K562 (cell line): ENCODE data around the gene DBX1. TPM values are rescaled to one million over a fixed set of nuclear protein-coding genes. Genes with fewer than 3 reads are reported as not detected.

ENCODE experiments used
- BRD9 ChIP-seq: fragments of 450-650 bp; IDR thresholded peaks from 2 replicates; pipeline ENCODE4 v1.6.1; 2018; ENCODE audit warnings: low read depth; ENCODE audit not compliant: partially characterized antibody
- CBFB ChIP-seq: sonication (generic); formaldehyde crosslinking; IDR thresholded peaks from 2 replicates; pipeline ENCODE4 v1.4.0; 2020; ENCODE audit warnings: mild to moderate bottlenecking, missing genetic modification reagents
- CREBBP ChIP-seq: IDR thresholded peaks from one replicate; pipeline ENCODE4 v1.6.1; 2012; ENCODE audit warnings: low read depth, mild to moderate bottlenecking, control low read depth, inconsistent platforms, low read length
- E2F3 ChIP-seq: fragments of 250-450 bp; sonication (Bioruptor Pico); IDR thresholded peaks from 2 replicates; pipeline ENCODE4 v1.4.0; 2020; ENCODE audit warnings: mild to moderate bottlenecking
- ELF4 ChIP-seq: fragments of 450-650 bp; formaldehyde crosslinking; IDR thresholded peaks from 2 replicates; pipeline ENCODE4 v1.4.0; 2022; ENCODE audit warnings: missing genetic modification characterization
- HDAC1 ChIP-seq, 2 experiments: fragments of 450-650 bp; IDR thresholded peaks; 2 replicates each; pipeline ENCODE4 v1.6.1; 2016 to 2017; ENCODE audit warnings: inconsistent platforms in 1 of 2, mild to moderate bottlenecking in 1 of 2, moderate library complexity in 1 of 2
- KAT7 ChIP-seq: sonication (generic); formaldehyde crosslinking; IDR thresholded peaks from 2 replicates; pipeline ENCODE4 v1.8.0; 2022; ENCODE audit warnings: missing genetic modification reagents, mild to moderate bottlenecking, borderline replicate concordance
- RNF2 ChIP-seq: sonication (generic); IDR thresholded peaks from 2 replicates; pipeline ENCODE4 v1.6.1; 2016
- SAFB2 ChIP-seq: fragments of 200-400 bp; formaldehyde crosslinking; IDR thresholded peaks from 2 replicates; pipeline ENCODE4 v1.6.1; 2018; ENCODE audit warnings: borderline replicate concordance, low read length, low read depth, moderate library complexity; ENCODE audit not compliant: severe bottlenecking
- TAF1 ChIP-seq: IDR thresholded peaks from 2 replicates; pipeline ENCODE4 v1.6.1; 2011; ENCODE audit warnings: mild to moderate bottlenecking, low read length, moderate library complexity; ENCODE audit not compliant: insufficient read depth, control insufficient read depth, severe bottlenecking; ENCODE audit errors: extremely low read depth
- ZC3H4 ChIP-seq: sonication (generic); formaldehyde crosslinking; IDR thresholded peaks from 2 replicates; pipeline ENCODE4 v1.9.0; 2021; ENCODE audit warnings: missing genetic modification reagents, borderline replicate concordance
- ZEB2 ChIP-seq: fragments of 450-650 bp; IDR thresholded peaks from 2 replicates; pipeline ENCODE4 v1.6.1; 2016
- ZNF121 ChIP-seq: sonication (generic); formaldehyde crosslinking; conservative IDR thresholded peaks from 2 replicates; pipeline ENCODE4 v1.8.0; 2022; ENCODE audit warnings: missing genetic modification reagents
- ZNF239 ChIP-seq: fragments of 250-450 bp; sonication (Bioruptor Pico); IDR thresholded peaks from 2 replicates; pipeline ENCODE4 v1.4.0; 2020; ENCODE audit warnings: mild to moderate bottlenecking
- ZNF282 ChIP-seq: sonication (generic); formaldehyde crosslinking; IDR thresholded peaks from 2 replicates; pipeline ENCODE4 v1.8.1; 2023; ENCODE audit warnings: missing genetic modification reagents
- ZNF589 ChIP-seq: fragments of 200-800 bp; sonication (Bioruptor generic); IDR thresholded peaks from 2 replicates; pipeline ENCODE4 v1.6.1; 2016; ENCODE audit warnings: low read depth, missing genetic modification characterization, missing compliant biosample characterization
- polyA plus RNA-seq, 8 experiments: library from polyadenylated mRNA; depleted of rRNA in 4 of 8; stranded (reverse) in 5 of 8; unstranded in 3 of 8; fragments of >200 nt; fragmentation: Nextera tagmentation in 2 of 8; fragmentation: Illumina TruSeq in 1 of 8; extraction: Ambion mirVana in 2 of 8; extraction: Trizol in 1 of 8; gene quantifications; 2 replicates each; pipeline versions ENCODE4 v1.2.1 to v1.2.3, GENCODE V29; 2011 to 2014; ENCODE audit warnings: inconsistent platforms in 1 of 8, missing spikeins in 1 of 8
- total RNA-seq, 7 experiments: library from RNA; depleted of rRNA in 6 of 7; stranded (reverse); fragments of >200 nt in 6 of 7; fragmentation: Illumina TruSeq in 2 of 7; extraction: Trizol in 2 of 7; gene quantifications; 2 replicates each; pipeline versions ENCODE4 v1.2.1 to v1.2.3, GENCODE V29; 2011 to 2021; ENCODE audit warnings: low replicate concordance in 1 of 7
- TF ChIP-seq, protein P1 (sequence below): fragments of 150-350 bp; conservative IDR thresholded peaks from 2 replicates; pipeline ENCODE4 v1.6.1; 2014; ENCODE audit warnings: low read length
- TF ChIP-seq, protein P2 (sequence below), 3 experiments: IDR thresholded peaks in 2 of 3; conservative IDR thresholded peaks in 1 of 3; 2 replicates each; pipeline ENCODE4 v1.5.1; 2011 to 2012; ENCODE audit warnings: low read length in 3 of 3, mild to moderate bottlenecking in 3 of 3, control low read depth in 2 of 3, improper control_type of control experiment in 1 of 3, inconsistent platforms in 1 of 3, low read depth in 1 of 3, mixed read lengths in 1 of 3, moderate library complexity in 1 of 3; ENCODE audit not compliant: insufficient read depth in 2 of 3
- TF ChIP-seq, protein P3 (sequence below): sonication (generic); formaldehyde crosslinking; IDR thresholded peaks from 2 replicates; pipeline ENCODE4 v1.8.0; 2022; ENCODE audit warnings: mild to moderate bottlenecking, missing genetic modification reagents
- TF ChIP-seq, protein P4 (sequence below): fragments of 200-800 bp; sonication (Bioruptor generic); IDR thresholded peaks from 2 replicates; pipeline ENCODE4 v1.6.1; 2017; ENCODE audit warnings: missing genetic modification characterization, missing compliant biosample characterization

The DBX1 gene
- total and polyA plus RNA-seq, 9 of the 15 experiments (the other 6 are each of a cell fraction or from before 2014, with no cell fraction given) = not detected

DNA sequence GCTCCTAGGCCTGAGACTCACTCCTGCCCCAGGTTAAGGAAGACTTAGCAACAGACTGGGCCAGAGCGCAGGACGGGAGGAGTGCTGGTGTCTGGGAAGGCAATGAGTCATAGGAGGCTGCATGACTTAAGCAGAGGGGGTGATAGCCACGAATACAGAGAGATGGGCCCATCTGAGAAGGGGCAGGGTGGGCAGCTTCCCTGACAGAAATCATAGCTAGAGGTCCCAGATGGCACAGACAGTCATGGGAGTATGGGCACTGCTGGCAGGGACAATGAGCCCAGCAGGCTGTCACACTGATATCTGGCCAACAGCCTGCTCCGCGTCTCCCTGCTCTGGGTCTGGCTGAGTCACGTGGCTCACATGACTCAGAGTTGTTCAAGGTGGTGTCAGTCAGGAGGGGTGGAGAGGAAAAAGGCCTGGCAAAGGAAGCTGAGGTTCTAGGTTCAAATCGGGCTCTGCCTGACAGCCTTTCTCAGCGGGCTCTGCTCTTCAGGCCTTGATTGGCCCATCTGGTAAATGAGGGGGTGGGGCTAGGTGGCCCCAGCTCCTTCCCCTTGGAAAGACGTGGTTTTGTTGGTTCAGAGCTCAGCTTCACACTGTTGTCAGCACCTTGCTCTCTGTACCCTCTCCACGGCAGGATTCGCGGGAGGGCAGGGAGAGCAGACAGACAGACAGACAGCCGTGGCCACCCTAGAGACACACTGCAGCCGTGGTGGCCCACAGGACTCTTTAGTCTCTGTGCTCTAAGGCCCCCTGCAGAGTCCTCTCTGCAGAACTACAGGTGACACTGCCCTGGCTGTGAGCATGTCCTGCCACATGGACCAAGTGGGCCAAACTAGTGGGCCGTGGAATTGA, 47.8 kb downstream of the DBX1 start (continued):
- TF ChIP-seq HDAC1 (IDR thresholded peaks at IDR 0.05) (peak in 1 of 2 experiments; percentile 82; a peak in 2 of 4 replicates), E2F3 (CRISPR knock-in tag) (no peak), ZC3H4 (CRISPR knock-in tag) (no peak), CREBBP (no peak), SAFB2 (no peak), CBFB (no peak), BRD9 (no peak), ZNF589 (no peak; the same call in 1 of the 2 replicates), TAF1 (no peak), ELF4 (CRISPR knock-in tag) (no peak), ZNF282 (CRISPR knock-in tag) (no peak), ZNF121 (CRISPR knock-in tag) (no peak), ZNF239 (CRISPR knock-in tag) (no peak), ZEB2 (0 out of 2 replicates have a peak, but pooled peaks have one; percentile 51), KAT7 (CRISPR knock-in tag) (no peak), RNF2 (peak; percentile 42; the same call in 1 of the 2 replicates)
- TF ChIP-seq, protein P1, sequence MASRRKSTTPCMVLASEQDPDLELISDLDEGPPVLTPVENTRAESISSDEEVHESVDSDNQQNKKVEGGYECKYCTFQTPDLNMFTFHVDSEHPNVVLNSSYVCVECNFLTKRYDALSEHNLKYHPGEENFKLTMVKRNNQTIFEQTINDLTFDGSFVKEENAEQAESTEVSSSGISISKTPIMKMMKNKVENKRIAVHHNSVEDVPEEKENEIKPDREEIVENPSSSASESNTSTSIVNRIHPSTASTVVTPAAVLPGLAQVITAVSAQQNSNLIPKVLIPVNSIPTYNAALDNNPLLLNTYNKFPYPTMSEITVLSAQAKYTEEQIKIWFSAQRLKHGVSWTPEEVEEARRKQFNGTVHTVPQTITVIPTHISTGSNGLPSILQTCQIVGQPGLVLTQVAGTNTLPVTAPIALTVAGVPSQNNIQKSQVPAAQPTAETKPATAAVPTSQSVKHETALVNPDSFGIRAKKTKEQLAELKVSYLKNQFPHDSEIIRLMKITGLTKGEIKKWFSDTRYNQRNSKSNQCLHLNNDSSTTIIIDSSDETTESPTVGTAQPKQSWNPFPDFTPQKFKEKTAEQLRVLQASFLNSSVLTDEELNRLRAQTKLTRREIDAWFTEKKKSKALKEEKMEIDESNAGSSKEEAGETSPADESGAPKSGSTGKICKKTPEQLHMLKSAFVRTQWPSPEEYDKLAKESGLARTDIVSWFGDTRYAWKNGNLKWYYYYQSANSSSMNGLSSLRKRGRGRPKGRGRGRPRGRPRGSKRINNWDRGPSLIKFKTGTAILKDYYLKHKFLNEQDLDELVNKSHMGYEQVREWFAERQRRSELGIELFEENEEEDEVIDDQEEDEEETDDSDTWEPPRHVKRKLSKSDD = no peak
- TF ChIP-seq, protein P2, sequence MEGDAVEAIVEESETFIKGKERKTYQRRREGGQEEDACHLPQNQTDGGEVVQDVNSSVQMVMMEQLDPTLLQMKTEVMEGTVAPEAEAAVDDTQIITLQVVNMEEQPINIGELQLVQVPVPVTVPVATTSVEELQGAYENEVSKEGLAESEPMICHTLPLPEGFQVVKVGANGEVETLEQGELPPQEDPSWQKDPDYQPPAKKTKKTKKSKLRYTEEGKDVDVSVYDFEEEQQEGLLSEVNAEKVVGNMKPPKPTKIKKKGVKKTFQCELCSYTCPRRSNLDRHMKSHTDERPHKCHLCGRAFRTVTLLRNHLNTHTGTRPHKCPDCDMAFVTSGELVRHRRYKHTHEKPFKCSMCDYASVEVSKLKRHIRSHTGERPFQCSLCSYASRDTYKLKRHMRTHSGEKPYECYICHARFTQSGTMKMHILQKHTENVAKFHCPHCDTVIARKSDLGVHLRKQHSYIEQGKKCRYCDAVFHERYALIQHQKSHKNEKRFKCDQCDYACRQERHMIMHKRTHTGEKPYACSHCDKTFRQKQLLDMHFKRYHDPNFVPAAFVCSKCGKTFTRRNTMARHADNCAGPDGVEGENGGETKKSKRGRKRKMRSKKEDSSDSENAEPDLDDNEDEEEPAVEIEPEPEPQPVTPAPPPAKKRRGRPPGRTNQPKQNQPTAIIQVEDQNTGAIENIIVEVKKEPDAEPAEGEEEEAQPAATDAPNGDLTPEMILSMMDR (IDR thresholded peaks at IDR 0.05 in 2 of 3, conservative IDR thresholded peaks at IDR 0.05 in 1 of 3; ENCODE audit: insufficient read depth in 2 of 3, low read depth in 1 of 3, low read length in 3 of 3) = no peak
- TF ChIP-seq, protein P3, sequence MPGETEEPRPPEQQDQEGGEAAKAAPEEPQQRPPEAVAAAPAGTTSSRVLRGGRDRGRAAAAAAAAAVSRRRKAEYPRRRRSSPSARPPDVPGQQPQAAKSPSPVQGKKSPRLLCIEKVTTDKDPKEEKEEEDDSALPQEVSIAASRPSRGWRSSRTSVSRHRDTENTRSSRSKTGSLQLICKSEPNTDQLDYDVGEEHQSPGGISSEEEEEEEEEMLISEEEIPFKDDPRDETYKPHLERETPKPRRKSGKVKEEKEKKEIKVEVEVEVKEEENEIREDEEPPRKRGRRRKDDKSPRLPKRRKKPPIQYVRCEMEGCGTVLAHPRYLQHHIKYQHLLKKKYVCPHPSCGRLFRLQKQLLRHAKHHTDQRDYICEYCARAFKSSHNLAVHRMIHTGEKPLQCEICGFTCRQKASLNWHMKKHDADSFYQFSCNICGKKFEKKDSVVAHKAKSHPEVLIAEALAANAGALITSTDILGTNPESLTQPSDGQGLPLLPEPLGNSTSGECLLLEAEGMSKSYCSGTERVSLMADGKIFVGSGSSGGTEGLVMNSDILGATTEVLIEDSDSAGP = peak; percentile 43; the same call in 1 of the 2 replicates
- TF ChIP-seq, protein P4, sequence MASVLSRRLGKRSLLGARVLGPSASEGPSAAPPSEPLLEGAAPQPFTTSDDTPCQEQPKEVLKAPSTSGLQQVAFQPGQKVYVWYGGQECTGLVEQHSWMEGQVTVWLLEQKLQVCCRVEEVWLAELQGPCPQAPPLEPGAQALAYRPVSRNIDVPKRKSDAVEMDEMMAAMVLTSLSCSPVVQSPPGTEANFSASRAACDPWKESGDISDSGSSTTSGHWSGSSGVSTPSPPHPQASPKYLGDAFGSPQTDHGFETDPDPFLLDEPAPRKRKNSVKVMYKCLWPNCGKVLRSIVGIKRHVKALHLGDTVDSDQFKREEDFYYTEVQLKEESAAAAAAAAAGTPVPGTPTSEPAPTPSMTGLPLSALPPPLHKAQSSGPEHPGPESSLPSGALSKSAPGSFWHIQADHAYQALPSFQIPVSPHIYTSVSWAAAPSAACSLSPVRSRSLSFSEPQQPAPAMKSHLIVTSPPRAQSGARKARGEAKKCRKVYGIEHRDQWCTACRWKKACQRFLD (CRISPR knock-in tag) = peak; percentile 57; the same call in 1 of the 2 replicates
